Ovary (tissue), 3 donors: ENCODE results near the gene IMMT.

Source experiments
- CTCF ChIP-seq, 3 donors: fragments of 450-650 bp in 2 of 3; fragments of 200-600 bp in 1 of 3; IDR thresholded peaks; one replicate each; pipeline versions ENCODE4 v1.5.1 to v1.8.0; 2016 to 2022; ENCODE audit warnings: antibody characterized with exemption in 3 of 3, mild to moderate bottlenecking in 1 of 3
- POLR2A ChIP-seq: fragments of 450-650 bp; IDR thresholded peaks from one replicate; pipeline ENCODE4 v1.6.1; 2017; ENCODE audit warnings: antibody characterized with exemption, mild to moderate bottlenecking, moderate library complexity
- donor health status: DM: no; HTN: no; CAD: no.

- no peak for TF ChIP-seq CTCF (IDR thresholded peaks at IDR 0.05)
- TF ChIP-seq POLR2A: no peak
Measured at GRCh38 chr2:86223927-86224560, 28.8 kb upstream of the IMMT start.
